Ascending aorta (tissue), 2 donors: Measurements from ENCODE around the gene HSP90AB1. TPM values are rescaled to one million over a fixed set of nuclear protein-coding genes. Genes with fewer than 3 reads are reported as not detected.

Experiments used
- DNase-seq, 2 donors: peaks; one replicate each; pipeline ENCODE4 v3.0.0-alpha.2; 2019; ENCODE audit warnings: low spot score in 2 of 2
- H3K27ac ChIP-seq, 2 donors: fragments of 200-600 bp; sonication (generic); one replicate each; pipeline ENCODE4 v1.5.1; 2016 to 2017; ENCODE audit warnings: mild to moderate bottlenecking in 1 of 2
- H3K27me3 ChIP-seq: fragments of 200-600 bp; sonication (generic); one replicate; pipeline ENCODE4 v1.5.1; 2017
- H3K36me3 ChIP-seq, 2 donors: fragments of 200-600 bp; sonication (generic); one replicate each; pipeline ENCODE4 v1.5.1; 2016
- H3K4me1 ChIP-seq, 2 donors: fragments of 200-600 bp; sonication (generic); one replicate each; pipeline ENCODE4 v1.5.1; 2016 to 2017; ENCODE audit warnings: mild to moderate bottlenecking in 1 of 2
- H3K4me3 ChIP-seq, 2 donors: fragments of 200-600 bp; sonication (generic); one replicate each; pipeline ENCODE4 v1.5.1; 2016 to 2017; ENCODE audit warnings: mild to moderate bottlenecking in 1 of 2
- H3K9me3 ChIP-seq, 2 donors: fragments of 200-600 bp; sonication (generic); one replicate each; pipeline ENCODE4 v1.5.1; 2016
- CTCF ChIP-seq, 3 experiments: fragments of 200-600 bp in 2 of 3; fragments of 450-650 bp in 1 of 3; sonication (generic) in 2 of 3; IDR thresholded peaks; one replicate each; pipeline ENCODE4 v1.5.1; 2016 to 2019; ENCODE audit warnings: antibody characterized with exemption in 3 of 3, mild to moderate bottlenecking in 1 of 3, moderate library complexity in 1 of 3
- intact Hi-C: fragments of 100-400 bp; cut with DNase I; formaldehyde crosslinking; loops from one replicate; pipeline ENCODE4 v1.15.1; 2023
- total RNA-seq: library from RNA; depleted of rRNA; stranded (reverse); fragments of >200 nt; gene quantifications from one replicate; pipeline ENCODE4 v1.1.0, GENCODE V29; 2016

HSP90AB1 gene
- total RNA-seq, 1 donor from 2014 or later: 354 TPM

GRCh38 chr6:44284121-44284520, 37.2 kb downstream of the HSP90AB1 start:
- Histone ChIP-seq H3K4me3 (no peak overlapping the region), H3K9me3 (no peaks in the 10 kb centered on the region), H3K27ac (no peak overlapping the region), H3K4me1 (no peaks in the 10 kb centered on the region), H3K27me3 (no peaks in the 10 kb centered on the region), H3K36me3 (no peaks in the 10 kb centered on the region)
- DNase-seq: no peak
- TF ChIP-seq CTCF (IDR thresholded peaks at IDR 0.05): no peak
- intact Hi-C loops: no loop called here

- TF ChIP-seq CTCF (IDR thresholded peaks at IDR 0.05): no peak
- intact Hi-C loops: no loop called here
- Histone ChIP-seq H3K9me3 (no peaks in the 10 kb centered on the region), H3K27ac (no peak overlapping the region), H3K27me3 (no peaks in the 10 kb centered on the region), H3K4me3 (no peak overlapping the region), H3K36me3 (no peaks in the 10 kb centered on the region), H3K4me1 (no peaks in the 10 kb centered on the region)
- DNase-seq: no peak
These were observed 38.0 kb downstream of the HSP90AB1 start for GRCh38 chr6:44284867-44285266.

GRCh38 chr6:44285552-44286284, 38.8 kb downstream of the HSP90AB1 start:
- no peak for DNase-seq
- Histone ChIP-seq H3K9me3 (no peaks in the 10 kb centered on the region), H3K27ac (no peak overlapping the region), H3K4me1 (no peaks in the 10 kb centered on the region), H3K36me3 (no peaks in the 10 kb centered on the region), H3K27me3 (no peaks in the 10 kb centered on the region), H3K4me3 (no peak overlapping the region)
- intact Hi-C loops: no loop called here
- no peak for TF ChIP-seq CTCF (IDR thresholded peaks at IDR 0.05)

- Histone ChIP-seq H3K27ac (no peak overlapping the region), H3K36me3 (no peaks in the 10 kb centered on the region), H3K4me1 (no peaks in the 10 kb centered on the region), H3K4me3 (no peak overlapping the region), H3K27me3 (no peaks in the 10 kb centered on the region), H3K9me3 (no peaks in the 10 kb centered on the region)
- intact Hi-C loops: no loop called here
- TF ChIP-seq CTCF (IDR thresholded peaks at IDR 0.05): no peak
- no peak for DNase-seq
These were observed 39.3 kb downstream of the HSP90AB1 start for GRCh38 chr6:44286285-44286565.

GRCh38 chr6:44286747-44287146, 39.8 kb downstream of the HSP90AB1 start:
- no peak overlapping the region for H3K4me3 ChIP-seq
- intact Hi-C loops: no loop called here
- no peaks in the 10 kb centered on the region for H3K9me3 ChIP-seq
- DNase-seq: no peak
- H3K4me1 ChIP-seq: no peaks in the 10 kb centered on the region
- H3K27ac ChIP-seq: no peak overlapping the region
- no peaks in the 10 kb centered on the region for H3K36me3 ChIP-seq
- H3K27me3 ChIP-seq: no peaks in the 10 kb centered on the region
- no peak for TF ChIP-seq CTCF (IDR thresholded peaks at IDR 0.05)
